GM12891 (cell line): ENCODE results near the gene JADE2.
"Not testable (repeated sequence)": the region's sequence is repeated elsewhere in the genome, so short reads cannot be mapped to it uniquely, and the experiment has no call there.

Experiments used
- DNase-seq: peaks from one replicate; pipeline ENCODE4 v3.0.0; 2011; ENCODE audit warnings: low spot score; ENCODE audit not compliant: insufficient read length
- FAIRE-seq: peaks from 2 replicates; lab custom pipeline; 2011; peaks lifted over from hg19 to GRCh38; lab: Jason Lieb, UNC
- PAX5 ChIP-seq: IDR thresholded peaks from 2 replicates; pipeline ENCODE4 v1.6.1; 2011; ENCODE audit warnings: low read length, moderate library complexity, mild to moderate bottlenecking; ENCODE audit not compliant: insufficient read depth, severe bottlenecking
- POLR2A ChIP-seq: IDR thresholded peaks from 2 replicates; pipeline ENCODE4 v1.6.1; 2011; ENCODE audit warnings: low read depth, low read length, control low read depth
- POLR2AphosphoS5 ChIP-seq: IDR thresholded peaks from 2 replicates; pipeline ENCODE4 v1.6.1; 2011; ENCODE audit warnings: low read depth, low read length, control low read depth
- POU2F2 ChIP-seq: IDR thresholded peaks from 2 replicates; pipeline ENCODE4 v1.6.1; 2011; ENCODE audit warnings: low read depth, mild to moderate bottlenecking, control low read depth, low read length, moderate library complexity
- SPI1 ChIP-seq: IDR thresholded peaks from 2 replicates; pipeline ENCODE4 v1.6.1; 2011; ENCODE audit warnings: low read depth, low read length, control low read depth
- TAF1 ChIP-seq: IDR thresholded peaks from 2 replicates; pipeline ENCODE4 v1.6.1; 2011; ENCODE audit warnings: low read depth, low read length, control low read depth

The JADE2 gene

GRCh38 chr5:134551901-134552300, 26.4 kb downstream of the JADE2 start:
- no peak for DNase-seq
- TF ChIP-seq POLR2AphosphoS5 (no peak), POU2F2 (no peak), PAX5 (no peak)
- no peak for FAIRE-seq

DNA sequence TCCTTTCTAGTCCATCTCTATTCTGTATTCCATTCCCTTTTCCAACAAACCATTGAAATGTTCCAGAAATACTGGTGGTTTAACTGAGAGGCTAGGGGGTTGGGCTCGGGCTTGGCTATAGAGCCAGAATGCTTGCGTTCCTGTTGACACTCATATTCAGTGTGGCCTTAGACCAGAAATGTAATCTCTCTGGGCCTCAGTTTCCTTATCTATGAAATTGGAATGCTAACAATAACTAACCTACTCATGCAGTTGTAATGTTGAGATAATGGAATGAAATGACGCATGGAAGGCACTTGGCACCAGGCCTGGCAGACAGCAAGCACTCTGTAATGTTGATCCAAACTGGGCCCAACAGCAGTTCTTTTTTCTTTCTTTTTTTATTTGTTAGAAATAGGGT, 26.8 kb downstream of the JADE2 start:
- no peak for FAIRE-seq
- TF ChIP-seq TAF1 (no peak), POLR2A (no peak), POU2F2 (no peak), POLR2AphosphoS5 (no peak), PAX5 (no peak), SPI1 (no peak)
- DNase-seq: no peak

DNA sequence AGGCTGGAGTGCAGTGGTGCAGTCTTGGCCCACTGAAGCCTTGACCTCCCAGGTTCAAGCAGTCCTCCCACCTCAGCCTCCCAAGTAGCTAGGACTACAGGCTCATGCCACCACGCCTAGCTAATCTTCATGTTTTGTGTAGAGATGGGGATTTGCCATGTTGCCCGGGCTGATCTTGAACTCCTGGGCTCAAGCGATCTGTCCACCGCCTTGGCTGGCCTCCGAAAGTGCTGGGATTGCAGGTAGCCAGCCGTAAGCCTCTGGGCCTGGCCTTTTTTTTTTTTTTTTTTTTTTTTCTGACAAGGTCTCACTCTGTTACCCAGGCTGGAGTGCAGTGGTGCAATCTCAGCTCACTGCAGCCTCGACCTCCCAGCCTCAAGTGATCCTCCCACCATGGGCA, 27.2 kb downstream of the JADE2 start:
- FAIRE-seq, DNase-seq: not testable (repeated sequence)

DNA sequence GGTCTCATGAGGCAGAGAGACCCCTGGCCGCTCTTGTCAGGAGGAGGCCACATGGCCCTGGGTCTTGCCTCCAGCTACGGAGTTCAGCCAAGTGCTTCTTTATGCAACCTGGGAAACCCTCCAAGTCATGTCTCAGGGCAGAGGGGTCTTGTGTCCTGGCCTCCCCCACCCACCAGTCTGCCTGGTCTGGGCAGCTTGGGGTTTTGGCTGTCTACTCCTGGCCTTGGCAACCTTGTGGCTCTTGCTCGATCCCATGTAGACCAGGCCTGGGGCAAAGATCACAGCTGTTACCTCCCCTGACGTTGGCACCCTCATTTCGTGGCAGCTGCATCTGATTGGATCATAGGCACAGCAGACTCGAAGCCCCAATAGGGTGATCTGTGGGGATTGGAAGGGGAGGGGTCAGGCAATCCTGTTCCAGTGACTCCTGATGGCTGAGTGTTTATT, 28.4 kb downstream of the JADE2 start:
- no peak for FAIRE-seq
- TF ChIP-seq TAF1 (no peak), PAX5 (no peak), POU2F2 (no peak), POLR2AphosphoS5 (no peak), POLR2A (no peak), SPI1 (no peak)
- DNase-seq: no peak

DNA sequence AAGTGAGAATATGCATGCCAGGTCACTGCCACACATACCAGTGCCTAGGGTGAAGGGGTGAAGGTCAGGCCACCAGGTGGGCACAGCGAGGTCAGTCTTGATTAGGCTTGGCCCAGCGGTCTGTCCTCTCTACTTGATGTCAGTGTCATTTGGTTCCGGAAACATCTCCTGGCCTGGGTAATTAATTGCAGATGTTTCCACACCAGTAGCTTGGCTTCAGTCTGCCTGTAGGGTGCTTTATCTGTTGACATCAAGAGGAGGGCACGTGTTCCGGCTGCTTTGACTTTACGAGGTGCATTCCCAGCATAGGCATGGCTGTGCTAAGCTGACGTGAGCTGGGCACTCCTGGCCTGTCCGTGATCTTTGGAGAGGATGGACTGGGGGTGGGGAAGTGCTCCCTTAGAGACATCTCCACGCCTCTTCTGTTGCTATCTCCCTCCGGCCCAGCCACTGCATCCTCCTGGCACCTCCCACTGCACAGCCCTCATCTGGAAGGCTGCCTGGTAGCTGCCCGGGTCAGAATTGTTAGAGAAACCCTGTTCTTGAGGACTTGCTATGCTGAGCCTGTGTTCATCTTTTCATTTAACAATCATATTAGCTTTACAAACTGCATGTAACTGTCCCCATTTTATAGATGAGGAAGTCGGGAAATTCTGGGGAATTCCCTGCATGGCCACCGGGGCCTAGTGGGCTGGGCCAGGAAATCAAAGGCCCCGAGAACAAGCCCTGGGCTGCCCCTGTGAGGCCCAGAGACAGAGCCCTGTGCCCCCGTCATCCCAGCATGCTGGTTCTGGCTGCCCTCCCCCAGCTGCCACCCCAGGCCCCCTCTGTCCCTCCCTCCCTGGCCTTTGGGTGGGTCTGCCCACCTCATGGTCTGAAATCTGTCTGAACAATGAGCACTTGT, 29.1 kb downstream of the JADE2 start:
- DNase-seq (no peak), FAIRE-seq (peak; percentile 92)

GRCh38 chr5:134555223-134555889, 29.9 kb downstream of the JADE2 start:
- TF ChIP-seq POLR2A (no peak), SPI1 (no peak), POLR2AphosphoS5 (no peak), POU2F2 (no peak), TAF1 (no peak), PAX5 (no peak)
- FAIRE-seq (peak; percentile 26), DNase-seq (no peak)

More for the DNA sequence above, 29.1 kb downstream of the JADE2 start:
- no peak; the same call in 1 of the 2 replicates for TF ChIP-seq POLR2A
- TF ChIP-seq TAF1: 0 out of 2 replicates have a peak, but pooled peaks have one; percentile 19
- TF ChIP-seq SPI1: peak; percentile 74
- no peak for TF ChIP-seq POU2F2
- TF ChIP-seq POLR2AphosphoS5: no peak
- no peak for TF ChIP-seq PAX5

GRCh38 chr5:134555890-134556311, 30.4 kb downstream of the JADE2 start:
- no peak for DNase-seq
- FAIRE-seq: no peak

DNA sequence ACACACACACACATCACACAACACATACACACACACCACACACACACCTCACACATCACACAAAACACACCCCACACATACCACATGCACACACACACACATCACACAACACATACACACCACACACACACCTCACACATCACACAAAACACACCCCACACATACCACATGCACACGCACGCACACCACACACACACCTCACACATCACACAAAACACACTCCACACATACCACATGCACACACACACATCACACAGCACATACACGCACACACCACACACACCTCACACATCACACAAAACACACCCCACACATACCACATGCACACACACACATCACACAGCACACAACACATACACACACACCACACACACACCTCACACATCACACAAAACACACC, 31.1 kb downstream of the JADE2 start:
- DNase-seq: not testable (repeated sequence)
- peak; percentile 94 for FAIRE-seq

More at GRCh38 chr5:134555890-134556311, 30.4 kb downstream of the JADE2 start:
- TF ChIP-seq POLR2A (no peak), POU2F2 (no peak), POLR2AphosphoS5 (no peak), PAX5 (no peak), TAF1 (no peak), SPI1 (no peak)

DNA sequence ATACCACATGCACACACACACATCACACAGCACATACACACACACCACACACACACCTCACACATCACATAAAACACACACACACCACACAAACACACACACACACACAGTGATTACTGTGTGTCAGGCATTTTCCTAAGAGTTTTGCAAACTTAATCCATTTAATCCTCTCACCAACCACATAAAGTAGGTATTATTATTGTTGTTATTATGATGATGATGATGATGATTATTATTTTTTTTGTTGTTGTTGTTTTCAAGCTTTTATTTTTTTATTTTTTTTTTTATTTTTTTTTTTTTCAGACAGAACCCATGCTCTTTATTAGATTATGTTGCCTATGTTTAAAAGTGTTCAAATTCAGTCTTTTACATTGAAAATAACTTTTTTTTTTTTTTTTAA, 31.5 kb downstream of the JADE2 start:
- FAIRE-seq (no peak), DNase-seq (no peak)
- no peak for TF ChIP-seq TAF1
- no peak for TF ChIP-seq POU2F2
- no peak for TF ChIP-seq POLR2AphosphoS5
- no peak for TF ChIP-seq PAX5
- no peak for TF ChIP-seq SPI1
- TF ChIP-seq POLR2A: no peak

DNA sequence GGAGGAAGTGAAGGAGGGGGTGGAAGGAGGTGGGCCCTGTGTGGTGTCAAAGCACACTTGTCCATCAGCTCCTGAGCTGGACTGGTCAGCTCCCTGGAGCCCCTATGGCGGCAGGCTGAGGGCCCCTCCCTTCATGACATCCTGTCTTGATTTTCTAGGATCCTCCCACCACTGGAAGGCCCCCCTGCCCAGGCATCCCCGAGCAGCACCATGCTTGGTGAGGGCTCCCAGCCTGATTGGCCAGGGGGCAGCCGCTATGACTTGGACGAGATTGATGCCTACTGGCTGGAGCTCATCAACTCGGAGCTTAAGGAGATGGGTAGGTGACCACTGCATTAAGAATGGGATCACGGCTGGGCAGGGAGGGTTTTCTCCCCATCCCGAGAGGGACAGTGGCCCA, 34.2 kb downstream of the JADE2 start:
- TF ChIP-seq POLR2AphosphoS5 (no peak), SPI1 (no peak), POLR2A (no peak), PAX5 (no peak), POU2F2 (no peak), TAF1 (no peak)
- FAIRE-seq (no peak), DNase-seq (no peak)
